GM19023 (cell line): ENCODE data around the gene RPTOR.
"Not testable (repeated sequence)": the region's sequence is repeated elsewhere in the genome, so short reads cannot be mapped to it uniquely, and the experiment has no call there.

Experiments
- ATAC-seq: cut with Tn5 transposase; IDR thresholded peaks from one replicate; pipeline ENCODE4 v1.9.1; 2021; ENCODE audit warnings: mild to moderate bottlenecking, moderate library complexity; ENCODE audit not compliant: unreplicated experiment

Gene RPTOR

GRCh38 chr17:80761110-80761871, 216.7 kb downstream of the RPTOR start:
- ATAC-seq = no peak

- ATAC-seq = no peak
Observed at GRCh38 chr17:80762076-80762475, 217.4 kb downstream of the RPTOR start.

- ATAC-seq = no peak
Observed at GRCh38 chr17:80763293-80763867, 218.7 kb downstream of the RPTOR start.

- ATAC-seq = not testable (repeated sequence)
Observed at GRCh38 chr17:80764627-80765145, 220.0 kb downstream of the RPTOR start.

GRCh38 chr17:80765241-80765961, 220.8 kb downstream of the RPTOR start:
- ATAC-seq = no peak

- ATAC-seq = no peak
Observed at GRCh38 chr17:80766290-80766855, 221.7 kb downstream of the RPTOR start.

- no peak for ATAC-seq
Observed at GRCh38 chr17:80768389-80768788, 223.8 kb downstream of the RPTOR start.

GRCh38 chr17:80768936-80769335, 224.3 kb downstream of the RPTOR start:
- no peak for ATAC-seq

- ATAC-seq = no peak
Observed at GRCh38 chr17:80769516-80769915, 224.9 kb downstream of the RPTOR start.

GRCh38 chr17:80769936-80770625, 225.4 kb downstream of the RPTOR start:
- ATAC-seq = no peak

- no peak for ATAC-seq
Observed at GRCh38 chr17:80770881-80771611, 226.4 kb downstream of the RPTOR start.

- ATAC-seq = no peak
Observed at GRCh38 chr17:80771612-80772005, 227.0 kb downstream of the RPTOR start.

GRCh38 chr17:80772906-80773242, 228.2 kb downstream of the RPTOR start:
- ATAC-seq = no peak

- no peak for ATAC-seq
Observed at GRCh38 chr17:80773243-80773991, 228.8 kb downstream of the RPTOR start.

GRCh38 chr17:80774146-80774545, 229.5 kb downstream of the RPTOR start:
- ATAC-seq = no peak

GRCh38 chr17:80774643-80775281, 230.1 kb downstream of the RPTOR start:
- no peak for ATAC-seq

- no peak for ATAC-seq
Observed at GRCh38 chr17:80775863-80776262, 231.2 kb downstream of the RPTOR start.

- no peak for ATAC-seq
Observed at GRCh38 chr17:80777274-80777673, 232.6 kb downstream of the RPTOR start.

- no peak for ATAC-seq
Observed at GRCh38 chr17:80778716-80779115, 234.1 kb downstream of the RPTOR start.
